WTC11 (cell line): ENCODE results near the gene ANKRD23. TPM values are rescaled to one million over a fixed set of nuclear protein-coding genes. Genes with fewer than 3 reads are reported as not detected.

Experiments
- CDX4 ChIP-seq: fragments of 250-450 bp; sonication (Bioruptor Pico); IDR thresholded peaks from 2 replicates; pipeline ENCODE4 v1.9.0; 2021; ENCODE audit warnings: moderate library complexity, mild to moderate bottlenecking, inconsistent platforms, borderline replicate concordance
- CTCF ChIP-seq: fragments of 200-600 bp; IDR thresholded peaks from 2 replicates; pipeline ENCODE4 v1.8.0; 2022; ENCODE audit warnings: antibody characterized with exemption
- ELF4 ChIP-seq: sonication (generic); formaldehyde crosslinking; IDR thresholded peaks from 2 replicates; pipeline ENCODE4 v1.8.1; 2022; ENCODE audit warnings: low read depth, mild to moderate bottlenecking, moderate library complexity, missing genetic modification reagents
- EMX1 ChIP-seq: fragments of 250-450 bp; sonication (Bioruptor Pico); IDR thresholded peaks from 2 replicates; pipeline ENCODE4 v1.8.0; 2021; ENCODE audit warnings: mild to moderate bottlenecking
- ESRRA ChIP-seq: sonication (generic); formaldehyde crosslinking; IDR thresholded peaks from 2 replicates; pipeline ENCODE4 v1.8.1; 2022; ENCODE audit warnings: mild to moderate bottlenecking, missing genetic modification reagents, borderline replicate concordance
- GRHL2 ChIP-seq: fragments of 250-450 bp; sonication (Bioruptor Pico); IDR thresholded peaks from 2 replicates; pipeline ENCODE4 v1.8.0; 2022; ENCODE audit warnings: mild to moderate bottlenecking, moderate library complexity; ENCODE audit not compliant: insufficient replicate concordance, severe bottlenecking
- HMGXB4 ChIP-seq: sonication (generic); formaldehyde crosslinking; IDR thresholded peaks from 2 replicates; pipeline ENCODE4 v1.8.1; 2023; ENCODE audit warnings: mild to moderate bottlenecking, moderate library complexity, missing genetic modification reagents
- MAX ChIP-seq: sonication (generic); formaldehyde crosslinking; IDR thresholded peaks from 2 replicates; pipeline ENCODE4 v1.8.0; 2022; ENCODE audit warnings: mild to moderate bottlenecking, missing genetic modification reagents
- MXD4 ChIP-seq: fragments of 250-450 bp; sonication (Bioruptor Pico); IDR thresholded peaks from 2 replicates; pipeline ENCODE4 v1.8.0; 2021; ENCODE audit warnings: mild to moderate bottlenecking, moderate library complexity, borderline replicate concordance
- OVOL2 ChIP-seq: fragments of 250-450 bp; sonication (Bioruptor Pico); IDR thresholded peaks from 2 replicates; pipeline ENCODE4 v1.9.0; 2021; ENCODE audit warnings: mild to moderate bottlenecking, borderline replicate concordance
- RORB ChIP-seq: fragments of 250-450 bp; sonication (Bioruptor Pico); IDR thresholded peaks from 2 replicates; pipeline ENCODE4 v1.9.0; 2021; ENCODE audit warnings: mild to moderate bottlenecking
- TEAD1 ChIP-seq: sonication (generic); formaldehyde crosslinking; IDR thresholded peaks from 2 replicates; pipeline ENCODE4 v1.8.0; 2022; ENCODE audit warnings: mild to moderate bottlenecking, missing genetic modification reagents
- TEAD4 ChIP-seq: sonication (generic); formaldehyde crosslinking; IDR thresholded peaks from 2 replicates; pipeline ENCODE4 v1.8.0; 2022; ENCODE audit warnings: mild to moderate bottlenecking, missing genetic modification reagents
- USF2 ChIP-seq: sonication (generic); formaldehyde crosslinking; IDR thresholded peaks from 2 replicates; pipeline ENCODE4 v1.8.1; 2023; ENCODE audit warnings: mild to moderate bottlenecking, missing genetic modification reagents, moderate library complexity
- ZNF138 ChIP-seq: sonication (generic); formaldehyde crosslinking; conservative IDR thresholded peaks from 2 replicates; pipeline ENCODE4 v1.8.1; 2022; ENCODE audit warnings: mild to moderate bottlenecking, moderate library complexity, missing genetic modification reagents
- ZNF232 ChIP-seq: sonication (generic); formaldehyde crosslinking; IDR thresholded peaks from 2 replicates; pipeline ENCODE4 v1.8.0; 2022; ENCODE audit warnings: mild to moderate bottlenecking, missing genetic modification reagents
- ZNF396 ChIP-seq: fragments of 250-450 bp; sonication (Bioruptor Pico); IDR thresholded peaks from 2 replicates; pipeline ENCODE4 v1.8.0; 2021; ENCODE audit warnings: mild to moderate bottlenecking, moderate library complexity, borderline replicate concordance
- ZNF423 ChIP-seq: fragments of 250-450 bp; sonication (Bioruptor Pico); IDR thresholded peaks from 2 replicates; pipeline ENCODE4 v2.1.2; 2022; ENCODE audit warnings: mild to moderate bottlenecking, moderate library complexity
- ZSCAN18 ChIP-seq: fragments of 250-450 bp; sonication (Bioruptor Pico); IDR thresholded peaks from 2 replicates; pipeline ENCODE4 v2.1.2; 2022; ENCODE audit warnings: mild to moderate bottlenecking, moderate library complexity
- total RNA-seq: library from RNA; stranded (reverse); gene quantifications from 3 replicates; pipeline ENCODE4 v1.2.3, GENCODE V29; 2021
- TF ChIP-seq, protein P1 (sequence below): fragments of 250-450 bp; sonication (Bioruptor Pico); conservative IDR thresholded peaks from 2 replicates; pipeline ENCODE4 v1.9.0; 2021; ENCODE audit warnings: mild to moderate bottlenecking
- TF ChIP-seq, protein P2 (sequence below): sonication (generic); formaldehyde crosslinking; IDR thresholded peaks from 2 replicates; pipeline ENCODE4 v1.8.0; 2022; ENCODE audit warnings: missing genetic modification reagents
- TF ChIP-seq, protein P3 (sequence below): fragments of 250-450 bp; sonication (Bioruptor Pico); IDR thresholded peaks from 2 replicates; pipeline ENCODE4 v1.8.0; 2021; ENCODE audit warnings: mild to moderate bottlenecking

Gene ANKRD23
- total RNA-seq, 1 experiment from 2014 or later = 3.2 TPM

DNA sequence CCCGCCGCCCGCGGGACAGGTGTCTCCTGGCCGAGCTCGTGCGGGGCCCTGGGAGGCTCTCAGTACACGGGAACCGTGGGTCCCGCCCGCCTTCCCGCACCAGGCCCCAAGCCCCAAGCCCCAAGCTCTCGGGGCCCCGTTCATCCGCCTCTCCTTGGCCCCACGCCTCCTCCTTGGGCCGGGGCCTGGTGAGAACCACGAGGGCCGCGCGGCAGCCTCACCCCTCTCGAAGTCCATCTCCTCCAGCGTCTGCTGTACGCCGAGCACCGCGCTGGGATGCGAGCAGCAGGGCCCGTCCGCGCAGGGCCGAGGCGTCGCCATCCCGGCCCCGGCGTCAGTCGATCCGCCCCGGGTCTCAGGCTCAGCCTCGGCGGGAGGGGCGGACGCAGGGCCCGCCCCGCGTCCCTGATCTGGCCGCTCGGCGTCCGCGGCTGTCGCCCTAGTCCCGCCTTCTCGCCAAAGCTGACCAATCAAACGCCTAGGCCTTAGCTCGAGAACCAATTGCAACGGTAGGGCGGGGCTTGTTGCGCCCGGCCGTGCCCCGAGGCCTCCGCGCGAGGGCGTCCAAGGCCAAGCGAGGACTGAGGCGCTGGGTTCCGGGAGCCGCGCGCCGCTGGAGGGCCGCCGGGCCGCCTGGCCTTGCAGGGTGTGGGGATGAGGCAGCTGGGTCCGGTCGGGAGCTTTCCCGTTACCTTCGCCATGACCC is 14.0 kb upstream of the ANKRD23 start, which contains the start of gene ANKRD39 (continued):
- no peak for TF ChIP-seq RORB (CRISPR knock-in tag)
- TF ChIP-seq, protein P1, sequence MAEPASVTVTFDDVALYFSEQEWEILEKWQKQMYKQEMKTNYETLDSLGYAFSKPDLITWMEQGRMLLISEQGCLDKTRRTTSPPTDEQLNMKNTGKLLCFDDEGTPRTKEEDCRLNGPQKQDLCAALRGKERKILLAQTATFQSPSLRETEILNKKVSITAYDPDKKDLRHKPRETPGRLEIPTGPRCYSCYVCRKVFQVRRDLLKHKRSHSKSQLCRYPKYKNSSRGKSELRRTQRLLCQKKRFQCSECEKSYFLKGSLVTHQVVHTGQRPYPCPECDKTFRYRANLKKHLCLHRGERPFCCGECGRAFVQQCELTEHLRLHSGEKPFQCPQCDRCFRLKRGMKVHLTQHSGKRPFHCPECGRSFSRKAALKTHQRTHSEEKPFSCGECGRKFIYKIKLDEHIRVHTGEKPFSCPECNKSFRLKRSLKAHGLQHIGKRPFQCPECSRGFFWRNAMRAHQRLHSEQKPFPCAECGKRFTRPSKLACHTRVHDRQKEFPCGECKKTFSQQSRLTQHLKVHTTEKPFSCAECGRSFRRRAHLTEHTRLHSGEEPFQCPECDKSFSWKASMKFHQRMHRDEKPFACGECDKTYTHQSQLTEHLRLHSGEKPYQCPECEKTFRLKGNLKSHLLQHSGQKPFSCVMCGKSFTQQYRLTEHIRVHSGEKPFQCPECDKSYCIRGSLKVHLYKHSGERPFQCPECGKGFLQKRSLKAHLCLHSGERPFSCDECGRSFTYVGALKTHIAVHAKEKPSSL (CRISPR knock-in tag) = no peak
- no peak for TF ChIP-seq OVOL2
- no peak for TF ChIP-seq ELF4 (CRISPR knock-in tag)
- TF ChIP-seq TEAD4 = no peak
- no peak for TF ChIP-seq ZNF232
- peak; percentile 84 for TF ChIP-seq MAX (CRISPR knock-in tag)
- TF ChIP-seq EMX1 (CRISPR knock-in tag) = no peak
- no peak for TF ChIP-seq ZNF138 (CRISPR knock-in tag)
- TF ChIP-seq, protein P2, sequence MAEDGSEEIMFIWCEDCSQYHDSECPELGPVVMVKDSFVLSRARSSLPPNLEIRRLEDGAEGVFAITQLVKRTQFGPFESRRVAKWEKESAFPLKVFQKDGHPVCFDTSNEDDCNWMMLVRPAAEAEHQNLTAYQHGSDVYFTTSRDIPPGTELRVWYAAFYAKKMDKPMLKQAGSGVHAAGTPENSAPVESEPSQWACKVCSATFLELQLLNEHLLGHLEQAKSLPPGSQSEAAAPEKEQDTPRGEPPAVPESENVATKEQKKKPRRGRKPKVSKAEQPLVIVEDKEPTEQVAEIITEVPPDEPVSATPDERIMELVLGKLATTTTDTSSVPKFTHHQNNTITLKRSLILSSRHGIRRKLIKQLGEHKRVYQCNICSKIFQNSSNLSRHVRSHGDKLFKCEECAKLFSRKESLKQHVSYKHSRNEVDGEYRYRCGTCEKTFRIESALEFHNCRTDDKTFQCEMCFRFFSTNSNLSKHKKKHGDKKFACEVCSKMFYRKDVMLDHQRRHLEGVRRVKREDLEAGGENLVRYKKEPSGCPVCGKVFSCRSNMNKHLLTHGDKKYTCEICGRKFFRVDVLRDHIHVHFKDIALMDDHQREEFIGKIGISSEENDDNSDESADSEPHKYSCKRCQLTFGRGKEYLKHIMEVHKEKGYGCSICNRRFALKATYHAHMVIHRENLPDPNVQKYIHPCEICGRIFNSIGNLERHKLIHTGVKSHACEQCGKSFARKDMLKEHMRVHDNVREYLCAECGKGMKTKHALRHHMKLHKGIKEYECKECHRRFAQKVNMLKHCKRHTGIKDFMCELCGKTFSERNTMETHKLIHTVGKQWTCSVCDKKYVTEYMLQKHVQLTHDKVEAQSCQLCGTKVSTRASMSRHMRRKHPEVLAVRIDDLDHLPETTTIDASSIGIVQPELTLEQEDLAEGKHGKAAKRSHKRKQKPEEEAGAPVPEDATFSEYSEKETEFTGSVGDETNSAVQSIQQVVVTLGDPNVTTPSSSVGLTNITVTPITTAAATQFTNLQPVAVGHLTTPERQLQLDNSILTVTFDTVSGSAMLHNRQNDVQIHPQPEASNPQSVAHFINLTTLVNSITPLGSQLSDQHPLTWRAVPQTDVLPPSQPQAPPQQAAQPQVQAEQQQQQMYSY (CRISPR knock-in tag) = peak; percentile 100
- no peak for TF ChIP-seq CDX4
- TF ChIP-seq TEAD1 (CRISPR knock-in tag) = peak; percentile 72; the same call in 1 of the 2 replicates
- TF ChIP-seq USF2 (CRISPR knock-in tag) = 0 out of 2 replicates have a peak, but pooled peaks have one; percentile 33
- no peak for TF ChIP-seq ZNF423 (CRISPR knock-in tag)
- no peak for TF ChIP-seq MXD4 (CRISPR knock-in tag)
- no peak for TF ChIP-seq GRHL2
- no peak for TF ChIP-seq ZSCAN18
- TF ChIP-seq, protein P3, sequence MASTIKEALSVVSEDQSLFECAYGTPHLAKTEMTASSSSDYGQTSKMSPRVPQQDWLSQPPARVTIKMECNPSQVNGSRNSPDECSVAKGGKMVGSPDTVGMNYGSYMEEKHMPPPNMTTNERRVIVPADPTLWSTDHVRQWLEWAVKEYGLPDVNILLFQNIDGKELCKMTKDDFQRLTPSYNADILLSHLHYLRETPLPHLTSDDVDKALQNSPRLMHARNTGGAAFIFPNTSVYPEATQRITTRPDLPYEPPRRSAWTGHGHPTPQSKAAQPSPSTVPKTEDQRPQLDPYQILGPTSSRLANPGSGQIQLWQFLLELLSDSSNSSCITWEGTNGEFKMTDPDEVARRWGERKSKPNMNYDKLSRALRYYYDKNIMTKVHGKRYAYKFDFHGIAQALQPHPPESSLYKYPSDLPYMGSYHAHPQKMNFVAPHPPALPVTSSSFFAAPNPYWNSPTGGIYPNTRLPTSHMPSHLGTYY (CRISPR knock-in tag) = no peak
- no peak for TF ChIP-seq ZNF396 (CRISPR knock-in tag)
- peak; percentile 81 for TF ChIP-seq ESRRA (CRISPR knock-in tag)
- TF ChIP-seq CTCF = no peak
- peak; percentile 97 for TF ChIP-seq HMGXB4
